Measurements from ENCODE around the gene NFXL1.

DNA sequence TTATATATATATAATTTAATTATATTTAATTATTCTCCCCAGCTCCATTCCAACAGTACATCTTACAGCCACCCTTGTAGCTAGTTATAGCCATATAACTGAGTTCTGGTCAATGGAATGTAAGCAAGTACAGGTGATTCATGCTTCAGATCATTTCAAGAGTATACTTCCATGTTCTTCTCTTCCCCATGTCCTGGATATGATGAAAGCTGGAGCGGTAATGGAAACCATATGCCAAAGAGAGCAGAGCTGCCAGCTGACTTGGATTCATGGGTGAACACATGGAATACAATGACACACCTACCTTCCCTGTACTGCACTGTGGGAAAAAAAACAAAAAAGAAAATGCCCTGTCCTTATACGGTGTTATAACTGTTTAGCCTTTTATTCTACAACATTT is 59.0 kb downstream of the NFXL1 start:
- no peak for TF ChIP-seq POLR2A (IDR thresholded peaks at IDR 0.05)
- TF ChIP-seq, protein P1, sequence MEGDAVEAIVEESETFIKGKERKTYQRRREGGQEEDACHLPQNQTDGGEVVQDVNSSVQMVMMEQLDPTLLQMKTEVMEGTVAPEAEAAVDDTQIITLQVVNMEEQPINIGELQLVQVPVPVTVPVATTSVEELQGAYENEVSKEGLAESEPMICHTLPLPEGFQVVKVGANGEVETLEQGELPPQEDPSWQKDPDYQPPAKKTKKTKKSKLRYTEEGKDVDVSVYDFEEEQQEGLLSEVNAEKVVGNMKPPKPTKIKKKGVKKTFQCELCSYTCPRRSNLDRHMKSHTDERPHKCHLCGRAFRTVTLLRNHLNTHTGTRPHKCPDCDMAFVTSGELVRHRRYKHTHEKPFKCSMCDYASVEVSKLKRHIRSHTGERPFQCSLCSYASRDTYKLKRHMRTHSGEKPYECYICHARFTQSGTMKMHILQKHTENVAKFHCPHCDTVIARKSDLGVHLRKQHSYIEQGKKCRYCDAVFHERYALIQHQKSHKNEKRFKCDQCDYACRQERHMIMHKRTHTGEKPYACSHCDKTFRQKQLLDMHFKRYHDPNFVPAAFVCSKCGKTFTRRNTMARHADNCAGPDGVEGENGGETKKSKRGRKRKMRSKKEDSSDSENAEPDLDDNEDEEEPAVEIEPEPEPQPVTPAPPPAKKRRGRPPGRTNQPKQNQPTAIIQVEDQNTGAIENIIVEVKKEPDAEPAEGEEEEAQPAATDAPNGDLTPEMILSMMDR (IDR thresholded peaks at IDR 0.05): no peak

Data from prostate gland (tissue), 2 donors.